A549 (cell line): ENCODE measurements around the gene IFT27.

Experiments
- BHLHE40 ChIP-seq: IDR thresholded peaks from 2 replicates; pipeline ENCODE4 v1.6.1; 2012; ENCODE audit warnings: low read depth, low read length, inconsistent platforms
- CEBPB ChIP-seq, 2 experiments: fragments of >200 bp in 1 of 2; sonication (Bioruptor Twin) in 1 of 2; formaldehyde crosslinking in 1 of 2; IDR thresholded peaks; 2 replicates each; pipeline ENCODE4 v1.6.1; 2012 to 2016
- EP300 ChIP-seq, 2 experiments: fragments of >200 bp; sonication (Bioruptor Twin); formaldehyde crosslinking; IDR thresholded peaks; 2 replicates in 1 of 2; 3 replicates in 1 of 2; pipeline ENCODE4 v1.6.1; 2016 to 2017
- GATA3 ChIP-seq: IDR thresholded peaks from 2 replicates; pipeline ENCODE4 v1.6.1; 2012; ENCODE audit warnings: borderline replicate concordance
- JUN ChIP-seq, 2 experiments: fragments of >200 bp; sonication (Bioruptor Twin); formaldehyde crosslinking; IDR thresholded peaks; 2 replicates in 1 of 2; 3 replicates in 1 of 2; pipeline ENCODE4 v1.6.1; 2016 to 2017
- JUNB ChIP-seq: fragments of >200 bp; sonication (Bioruptor Twin); formaldehyde crosslinking; IDR thresholded peaks from 2 replicates; pipeline ENCODE4 v1.6.1; 2016
- KDM1A ChIP-seq: fragments of 200-600 bp; sonication (generic); IDR thresholded peaks from 2 replicates; pipeline ENCODE4 v1.6.1; 2016; ENCODE audit warnings: low read depth, mild to moderate bottlenecking
- MYC ChIP-seq: IDR thresholded peaks from 2 replicates; pipeline ENCODE4 v1.6.1; 2012; ENCODE audit warnings: mild to moderate bottlenecking, inconsistent platforms, low read length, improper control_type of control experiment, borderline replicate concordance
- POLR2A ChIP-seq: IDR thresholded peaks from 2 replicates; pipeline ENCODE4 v1.6.1; 2012; ENCODE audit warnings: mild to moderate bottlenecking, low read length
- TF ChIP-seq, protein P1 (sequence below): fragments of >200 bp; sonication (Bioruptor Twin); formaldehyde crosslinking; IDR thresholded peaks from 3 replicates; pipeline ENCODE4 v1.5.1; 2016
- TF ChIP-seq, protein P2 (sequence below): IDR thresholded peaks from 2 replicates; pipeline ENCODE4 v1.6.1; 2012
- TF ChIP-seq, protein P3 (sequence below): fragments of 150-350 bp; IDR thresholded peaks from 2 replicates; pipeline ENCODE4 v1.6.1; 2014; ENCODE audit warnings: low read depth, mild to moderate bottlenecking, low read length

DNA sequence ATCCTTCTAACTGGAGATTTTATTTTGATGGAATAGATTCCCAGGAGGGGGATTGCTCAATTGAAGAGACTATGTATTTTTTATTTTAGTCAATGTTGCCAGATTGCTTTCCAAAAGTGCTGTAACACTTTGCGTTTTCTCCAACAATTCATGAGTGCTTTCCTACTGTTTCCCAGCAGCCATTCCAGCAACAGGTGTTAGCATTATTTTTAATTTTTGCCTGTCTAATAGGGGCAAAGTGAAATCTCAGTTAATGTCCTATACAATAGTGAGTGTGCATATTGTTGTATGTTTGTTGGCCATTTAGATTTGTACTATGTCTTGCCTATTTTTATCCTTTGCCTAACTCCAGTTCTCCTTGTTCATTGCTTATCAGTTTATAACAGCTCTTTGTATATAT, 60.3 kb downstream of the IFT27 start:
- TF ChIP-seq JUN (IDR thresholded peaks at IDR 0.05) (no peak), GATA3 (no peak), MYC (no peak), KDM1A (no peak), POLR2A (no peak), BHLHE40 (no peak), EP300 (IDR thresholded peaks at IDR 0.05) (no peak), CEBPB (IDR thresholded peaks at IDR 0.05) (no peak), JUNB (no peak)
- TF ChIP-seq, protein P1, sequence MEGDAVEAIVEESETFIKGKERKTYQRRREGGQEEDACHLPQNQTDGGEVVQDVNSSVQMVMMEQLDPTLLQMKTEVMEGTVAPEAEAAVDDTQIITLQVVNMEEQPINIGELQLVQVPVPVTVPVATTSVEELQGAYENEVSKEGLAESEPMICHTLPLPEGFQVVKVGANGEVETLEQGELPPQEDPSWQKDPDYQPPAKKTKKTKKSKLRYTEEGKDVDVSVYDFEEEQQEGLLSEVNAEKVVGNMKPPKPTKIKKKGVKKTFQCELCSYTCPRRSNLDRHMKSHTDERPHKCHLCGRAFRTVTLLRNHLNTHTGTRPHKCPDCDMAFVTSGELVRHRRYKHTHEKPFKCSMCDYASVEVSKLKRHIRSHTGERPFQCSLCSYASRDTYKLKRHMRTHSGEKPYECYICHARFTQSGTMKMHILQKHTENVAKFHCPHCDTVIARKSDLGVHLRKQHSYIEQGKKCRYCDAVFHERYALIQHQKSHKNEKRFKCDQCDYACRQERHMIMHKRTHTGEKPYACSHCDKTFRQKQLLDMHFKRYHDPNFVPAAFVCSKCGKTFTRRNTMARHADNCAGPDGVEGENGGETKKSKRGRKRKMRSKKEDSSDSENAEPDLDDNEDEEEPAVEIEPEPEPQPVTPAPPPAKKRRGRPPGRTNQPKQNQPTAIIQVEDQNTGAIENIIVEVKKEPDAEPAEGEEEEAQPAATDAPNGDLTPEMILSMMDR = no peak
- TF ChIP-seq, protein P2, sequence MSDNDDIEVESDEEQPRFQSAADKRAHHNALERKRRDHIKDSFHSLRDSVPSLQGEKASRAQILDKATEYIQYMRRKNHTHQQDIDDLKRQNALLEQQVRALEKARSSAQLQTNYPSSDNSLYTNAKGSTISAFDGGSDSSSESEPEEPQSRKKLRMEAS = no peak
- TF ChIP-seq, protein P3, sequence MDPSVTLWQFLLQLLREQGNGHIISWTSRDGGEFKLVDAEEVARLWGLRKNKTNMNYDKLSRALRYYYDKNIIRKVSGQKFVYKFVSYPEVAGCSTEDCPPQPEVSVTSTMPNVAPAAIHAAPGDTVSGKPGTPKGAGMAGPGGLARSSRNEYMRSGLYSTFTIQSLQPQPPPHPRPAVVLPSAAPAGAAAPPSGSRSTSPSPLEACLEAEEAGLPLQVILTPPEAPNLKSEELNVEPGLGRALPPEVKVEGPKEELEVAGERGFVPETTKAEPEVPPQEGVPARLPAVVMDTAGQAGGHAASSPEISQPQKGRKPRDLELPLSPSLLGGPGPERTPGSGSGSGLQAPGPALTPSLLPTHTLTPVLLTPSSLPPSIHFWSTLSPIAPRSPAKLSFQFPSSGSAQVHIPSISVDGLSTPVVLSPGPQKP = no peak
